B cell (primary cell): ENCODE results near the gene PAM. TPM values are rescaled to one million over a fixed set of nuclear protein-coding genes. Genes with fewer than 3 reads are reported as not detected.

Source experiments
- ATAC-seq: fragments of 200-7000 bp; cut with Tn5 transposase; one replicate; pipeline ENCODE4 v1.10.0; 2021; ENCODE audit warnings: low read depth, mild to moderate bottlenecking, moderate number of reproducible peaks, moderate library complexity
- CTCF ChIA-PET: fragments of 350-600 bp; sonication (Branson Sonifier 250); formaldehyde crosslinking; loops from one replicate; lab custom pipeline; 2021; ENCODE audit warnings: antibody characterized with exemption, inconsistent platforms; lab: Charles Lee
- POLR2A ChIA-PET: fragments of 350-600 bp; sonication (Branson Sonifier 250); formaldehyde crosslinking; loops from one replicate; lab custom pipeline; 2021; ENCODE audit warnings: antibody characterized with exemption; lab: Charles Lee
- DNase-seq: peaks from one replicate; pipeline ENCODE4 v3.0.0; 2013
- H2AFZ ChIP-seq: 2 replicates; pipeline ENCODE4 v1.6.1; 2012; ENCODE audit warnings: mild to moderate bottlenecking, low read depth, low read length; ENCODE audit not compliant: insufficient read depth, poor library complexity, severe bottlenecking
- H3K27ac ChIP-seq, 2 donors: 1 replicate in 1 of 2; 2 replicates in 1 of 2; pipeline ENCODE4 v1.5.1; 2012 to 2013; ENCODE audit warnings: low read length in 2 of 2, mild to moderate bottlenecking in 2 of 2, moderate library complexity in 1 of 2
- H3K27me3 ChIP-seq, 4 experiments: fragments of 200-600 bp in 1 of 4; sonication (generic) in 1 of 4; replicated peaks in 1 of 4; 1 replicate in 2 of 4; 2 replicates in 2 of 4; pipeline versions ENCODE4 v1.6.1 to v1.7.0; 2013 to 2016; ENCODE audit warnings: low read length in 3 of 4, mild to moderate bottlenecking in 2 of 4, mixed read lengths in 1 of 4, moderate library complexity in 1 of 4; ENCODE audit not compliant: insufficient read depth in 4 of 4, control insufficient read depth in 3 of 4; ENCODE audit errors: control extremely low read depth in 1 of 4
- H3K36me3 ChIP-seq, 2 experiments: replicated peaks in 1 of 2; 1 replicate in 1 of 2; 2 replicates in 1 of 2; pipeline versions ENCODE4 v1.6.1 to v1.7.1; 2013; ENCODE audit warnings: low read length in 1 of 2; ENCODE audit not compliant: insufficient read depth in 2 of 2, control insufficient read depth in 1 of 2; ENCODE audit errors: control extremely low read depth in 1 of 2, extremely low read depth in 1 of 2
- H3K4me1 ChIP-seq, 2 donors: fragments of 200-600 bp in 1 of 2; sonication (generic) in 1 of 2; 1 replicate in 1 of 2; 2 replicates in 1 of 2; pipeline versions ENCODE4 v1.5.1 to v1.6.1; 2013 to 2017; ENCODE audit warnings: low read length in 2 of 2; ENCODE audit not compliant: control insufficient read depth in 2 of 2, insufficient read depth in 2 of 2
- H3K4me2 ChIP-seq: replicated peaks from 2 replicates; pipeline ENCODE3; 2012; ENCODE audit warnings: mild to moderate bottlenecking, low read depth, low read length; ENCODE audit not compliant: poor library complexity, severe bottlenecking
- H3K4me3 ChIP-seq, 5 experiments: fragments of 200-600 bp in 1 of 5; sonication (generic) in 1 of 5; 1 replicate in 3 of 5; 2 replicates in 2 of 5; pipeline versions ENCODE4 v1.5.1 to v1.7.0; 2011 to 2016; ENCODE audit warnings: low read length in 4 of 5, mild to moderate bottlenecking in 4 of 5, low read depth in 2 of 5, control low read depth in 1 of 5, moderate library complexity in 1 of 5; ENCODE audit not compliant: insufficient read depth in 1 of 5; ENCODE audit errors: control extremely low read depth in 1 of 5, extremely low read depth in 1 of 5
- H3K79me2 ChIP-seq: fragments of 200-600 bp; sonication (generic); one replicate; pipeline ENCODE4 v1.6.0; 2016; ENCODE audit warnings: low read length; ENCODE audit not compliant: control insufficient read depth, insufficient read depth
- H3K9ac ChIP-seq: fragments of 200-600 bp; sonication (generic); 2 replicates; pipeline ENCODE4 v1.6.1; 2017; ENCODE audit warnings: mild to moderate bottlenecking, low read length, moderate library complexity
- H3K9me3 ChIP-seq, 3 donors: one replicate each; pipeline versions ENCODE4 v1.6.1 to v1.7.1; 2013; ENCODE audit warnings: low read length in 2 of 3; ENCODE audit not compliant: control insufficient read depth in 2 of 3, insufficient read depth in 1 of 3; ENCODE audit errors: control extremely low read depth in 1 of 3
- H4K20me1 ChIP-seq: 2 replicates; pipeline ENCODE4 v1.6.0; 2012; ENCODE audit warnings: mild to moderate bottlenecking, low read length; ENCODE audit not compliant: insufficient read depth, control insufficient read depth, poor library complexity, severe bottlenecking
- H3K27ac Mint-ChIP-seq: one replicate; pipeline ENCODE4 v1.8.0; 2021; ENCODE audit warnings: mixed read lengths
- H3K27me3 Mint-ChIP-seq: one replicate; pipeline ENCODE4 v1.8.0; 2021; ENCODE audit warnings: mixed read lengths
- H3K4me1 Mint-ChIP-seq: one replicate; pipeline ENCODE4 v1.8.0; 2021; ENCODE audit warnings: mixed read lengths
- H3K4me3 Mint-ChIP-seq: one replicate; pipeline ENCODE4 v1.8.0; 2021; ENCODE audit warnings: mixed read lengths
- H3K9me3 Mint-ChIP-seq: one replicate; pipeline ENCODE4 v1.8.0; 2022; ENCODE audit warnings: mixed read lengths; ENCODE audit not compliant: insufficient read depth
- CTCF ChIP-seq: fragments of 200-600 bp; IDR thresholded peaks from one replicate; pipeline ENCODE4 v1.8.0; 2022; ENCODE audit warnings: antibody characterized with exemption, mild to moderate bottlenecking
- EZH2 ChIP-seq: IDR thresholded peaks from 2 replicates; pipeline ENCODE4 v1.6.1; 2012; ENCODE audit warnings: borderline replicate concordance, low read depth, mild to moderate bottlenecking, moderate library complexity, low read length; ENCODE audit not compliant: insufficient read depth, poor library complexity, severe bottlenecking
- WGBS: methylation state at CpG from one replicate; pipeline ENCODE4 v1.1.5; 2013; ENCODE audit warnings: missing lambda C conversion rate; ENCODE audit not compliant: insufficient coverage; 5-methylcytosine and 5-hydroxymethylcytosine counted together
- intact Hi-C: fragments of 100-400 bp; cut with micrococcal nuclease; formaldehyde crosslinking; loops from one replicate; pipeline ENCODE4 v1.10.0; 2022
- polyA plus RNA-seq: library from polyadenylated mRNA; depleted of rRNA; stranded (reverse); fragments of >200 nt; gene quantifications from 2 replicates; pipeline ENCODE4 v1.2.3, GENCODE V29; 2012
- total RNA-seq, 2 donors: library from RNA; stranded (reverse); fragments of 120-200 nt in 1 of 2; gene quantifications; 1 replicate in 1 of 2; 2 replicates in 1 of 2; pipeline versions ENCODE4 v1.2.3 to v1.2.4, GENCODE V29; 2013 to 2022

Gene PAM
- total and polyA plus RNA-seq, 2 donors (not counting 1 experiment from before 2014, with no cell fraction given): 1.00 to 34.8 TPM

- intact Hi-C loops: no loop called here
- Histone ChIP-seq H3K4me1 (no peaks in the 10 kb centered on the region), H3K9me3 (no peaks in the 10 kb centered on the region), H3K36me3 (no peaks in the 10 kb centered on the region), H3K27me3 (no peaks in the 10 kb centered on the region), H3K4me2 (no peak overlapping the region), H3K27ac (no peak overlapping the region), H3K79me2 (no peaks in the 10 kb centered on the region), H3K9ac (no peak overlapping the region), H2AFZ (no peak overlapping the region), H4K20me1 (no peaks in the 10 kb centered on the region), H3K4me3 (no peak overlapping the region)
- Mint-ChIP-seq H3K9me3 (no peaks in the 10 kb centered on the region), H3K27me3 (no peaks in the 10 kb centered on the region), H3K4me1 (no peaks in the 10 kb centered on the region), H3K4me3 (no peak overlapping the region), H3K27ac (no peak overlapping the region)
- POLR2A ChIA-PET: no interaction called here
- CTCF ChIA-PET: no interaction called here
- TF ChIP-seq EZH2 (no peak), CTCF (no peak)
- no peak for ATAC-seq
- no CpG with 5 or more reads among the region's 2 CpGs for WGBS
- no peak for DNase-seq
Measured at GRCh38 chr5:102924963-102925362, 169.9 kb downstream of the PAM start.

GRCh38 chr5:102927007-102927406 lies 171.9 kb downstream of the PAM start:
- Mint-ChIP-seq H3K9me3 (no peaks in the 10 kb centered on the region), H3K27ac (no peak overlapping the region), H3K4me3 (no peak overlapping the region), H3K4me1 (no peaks in the 10 kb centered on the region), H3K27me3 (no peaks in the 10 kb centered on the region)
- no peak for TF ChIP-seq CTCF
- TF ChIP-seq EZH2: no peak
- Histone ChIP-seq H3K4me3 (no peak overlapping the region), H3K27me3 (no peaks in the 10 kb centered on the region), H3K4me2 (no peak overlapping the region), H3K4me1 (no peaks in the 10 kb centered on the region), H2AFZ (no peak overlapping the region), H3K9ac (no peak overlapping the region), H3K27ac (no peak overlapping the region), H3K36me3 (no peaks in the 10 kb centered on the region), H4K20me1 (no peaks in the 10 kb centered on the region), H3K9me3 (no peaks in the 10 kb centered on the region), H3K79me2 (no peaks in the 10 kb centered on the region)
- intact Hi-C loops: no loop called here
- WGBS: 81% methylated on average over 4 of the region's 6 CpGs
- ATAC-seq: no peak
- ChIA-PET CTCF (no interaction called here), POLR2A (no interaction called here)
- no peak for DNase-seq
